Tibial nerve (tissue), 4 donors: ENCODE data around the gene OLIG2.

Experiments used
- CTCF ChIP-seq, 5 experiments: fragments of 200-600 bp in 3 of 5; fragments of 450-650 bp in 2 of 5; sonication (generic) in 3 of 5; IDR thresholded peaks; one replicate each; pipeline ENCODE4 v1.5.1; 2016 to 2019; ENCODE audit warnings: antibody characterized with exemption in 5 of 5, mild to moderate bottlenecking in 3 of 5, moderate library complexity in 2 of 5
- EP300 ChIP-seq, 2 donors: sonication (generic); formaldehyde crosslinking; IDR thresholded peaks; one replicate each; pipeline ENCODE4 v1.6.1; 2017; ENCODE audit warnings: antibody characterized with exemption in 2 of 2, mild to moderate bottlenecking in 1 of 2
- POLR2A ChIP-seq, 2 donors: fragments of 450-650 bp; IDR thresholded peaks; one replicate each; pipeline ENCODE4 v1.6.1; 2017; ENCODE audit warnings: antibody characterized with exemption in 2 of 2, mild to moderate bottlenecking in 2 of 2, moderate library complexity in 2 of 2

DNA sequence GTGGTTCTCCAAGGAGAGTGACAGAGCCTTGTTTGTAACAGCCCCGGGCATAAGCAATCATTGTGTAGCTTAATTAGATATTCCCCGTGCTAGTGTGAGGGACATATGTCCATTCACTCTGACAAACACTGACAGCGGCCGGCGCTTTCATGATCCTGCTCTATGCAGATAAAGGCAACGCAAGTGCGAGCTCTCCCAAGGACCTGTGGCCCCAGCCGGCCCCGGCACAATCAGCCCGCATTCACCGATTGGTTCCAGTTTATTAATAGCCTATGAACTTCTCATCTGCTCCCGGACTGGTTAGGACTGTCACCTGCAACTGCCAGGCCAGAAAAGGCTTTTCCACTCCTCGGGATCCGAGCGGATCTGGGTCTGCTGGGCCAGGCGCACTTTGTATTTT, 26.2 kb downstream of the OLIG2 start:
- no peak for TF ChIP-seq POLR2A (IDR thresholded peaks at IDR 0.05)
- no peak for TF ChIP-seq CTCF (IDR thresholded peaks at IDR 0.05)
- no peak for TF ChIP-seq EP300 (IDR thresholded peaks at IDR 0.05)
